ENCODE data around the gene URAD. TPM values are rescaled to one million over a fixed set of nuclear protein-coding genes. Genes with fewer than 3 reads are reported as not detected.
"Not testable (repeated sequence)": the region's sequence is repeated elsewhere in the genome, so short reads cannot be mapped to it uniquely, and the experiment has no call there.

The URAD gene
- polyA plus RNA-seq, 1 donor: 47.1 TPM

DNA sequence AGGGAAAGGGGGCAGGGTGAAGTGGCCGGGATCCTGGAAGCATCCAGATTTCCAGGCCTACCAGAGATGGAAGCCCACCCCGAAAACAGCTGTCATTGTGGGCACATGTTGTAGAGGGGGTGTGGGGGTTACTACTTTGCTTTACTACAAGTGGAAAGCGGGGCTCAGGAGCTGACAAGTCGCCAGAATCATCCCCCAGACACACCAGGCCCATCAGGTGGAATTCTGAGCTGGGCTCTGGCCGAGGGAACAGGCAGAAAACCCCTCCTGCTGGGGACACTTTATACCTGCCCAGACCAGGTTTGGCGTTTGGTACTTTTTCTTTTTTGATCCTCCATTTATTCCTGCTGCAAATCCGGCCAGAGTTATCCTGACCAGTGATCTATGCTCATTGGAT, 23.2 kb downstream of the URAD start:
- H3K36me3 ChIP-seq (ENCODE audit: control insufficient read depth, insufficient read depth, low read length): peaks cover 46% of the 10 kb centered on the region
- H3K4me1 ChIP-seq (ENCODE audit: control insufficient read depth, insufficient read depth, low read length): peaks cover 22% of the 10 kb centered on the region
- peak overlapping the region; percentile 98 for H3K27ac ChIP-seq (ENCODE audit: low read length)
- H3K27me3 ChIP-seq (ENCODE audit: control insufficient read depth, insufficient read depth, low read length): peaks cover 73% of the 10 kb centered on the region
- DNase-seq: peak in 1 of 2 donors; percentile 46
- peaks cover 7% of the 10 kb centered on the region for H3K9me3 ChIP-seq (ENCODE audit: control insufficient read depth, low read depth, low read length)
- H3K4me3 ChIP-seq (ENCODE audit: low read length): peak overlapping the region; percentile 87
- no CpG with 5 or more reads among the region's 7 CpGs for WGBS (ENCODE audit: insufficient coverage, low lambda C conversion rate)

DNA sequence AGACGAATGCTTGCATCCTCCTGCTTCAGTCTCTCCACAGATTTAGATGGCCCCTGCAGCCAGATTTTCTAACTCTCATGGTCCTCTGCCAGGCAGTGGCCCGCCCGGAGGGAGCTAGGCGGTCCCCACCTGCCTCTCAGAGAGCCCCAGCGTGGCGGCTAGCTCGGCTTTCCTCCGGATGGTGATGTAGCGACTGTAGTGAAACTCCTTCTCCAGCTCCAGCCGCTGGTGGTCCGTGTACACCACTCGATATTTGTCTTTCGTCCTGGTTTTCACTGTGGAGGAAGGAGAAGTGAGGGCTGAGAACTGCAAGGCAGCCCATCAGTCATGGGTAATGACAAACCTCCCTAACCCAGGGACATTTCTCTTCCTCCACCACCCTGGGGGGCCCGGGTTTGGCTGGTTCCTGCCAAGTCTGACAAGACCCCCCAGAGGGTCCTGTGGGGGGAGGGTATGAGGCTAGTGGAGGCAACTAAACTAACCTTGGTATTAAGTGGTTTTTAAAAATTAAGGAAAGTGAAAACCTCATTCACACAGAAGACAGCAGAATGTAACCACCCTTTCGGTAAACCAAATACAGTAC, 23.7 kb downstream of the URAD start:
- peak overlapping the region; percentile 98 for H3K27ac ChIP-seq (ENCODE audit: low read length)
- no CpG with 5 or more reads among the region's 15 CpGs for WGBS (ENCODE audit: insufficient coverage, low lambda C conversion rate)
- peaks cover 8% of the 10 kb centered on the region for H3K9me3 ChIP-seq (ENCODE audit: control insufficient read depth, low read depth, low read length)
- peaks cover 24% of the 10 kb centered on the region for H3K4me1 ChIP-seq (ENCODE audit: control insufficient read depth, insufficient read depth, low read length)
- H3K4me3 ChIP-seq (ENCODE audit: low read length): peak overlapping the region; percentile 87
- peaks cover 46% of the 10 kb centered on the region for H3K36me3 ChIP-seq (ENCODE audit: control insufficient read depth, insufficient read depth, low read length)
- H3K27me3 ChIP-seq (ENCODE audit: control insufficient read depth, insufficient read depth, low read length): peaks cover 73% of the 10 kb centered on the region
- DNase-seq: peak in 1 of 2 donors; percentile 48

DNA sequence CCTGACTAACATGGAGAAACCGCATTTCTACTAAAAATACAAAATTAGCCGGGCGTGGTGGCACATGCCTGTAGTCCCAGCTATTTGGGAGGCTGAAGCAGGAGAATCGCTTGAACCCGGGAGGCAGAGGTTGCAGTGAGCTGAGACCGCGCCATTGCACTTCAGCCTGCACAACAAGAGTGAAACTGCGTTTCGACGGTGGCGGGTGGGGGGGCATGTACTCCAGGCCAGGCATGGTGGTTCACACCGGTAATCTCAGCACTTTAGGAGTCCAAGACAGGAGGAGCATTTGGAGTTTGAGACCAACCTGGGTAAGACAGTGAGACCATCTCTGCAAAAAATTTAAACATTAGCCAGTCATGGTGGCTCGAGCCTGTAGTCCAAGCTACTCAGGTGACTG, 24.3 kb downstream of the URAD start:
- peaks cover 71% of the 10 kb centered on the region for H3K27me3 ChIP-seq (ENCODE audit: control insufficient read depth, insufficient read depth, low read length)
- DNase-seq: peak in 1 of 2 donors; percentile 67
- not testable (repeated sequence) for H3K9me3 ChIP-seq (ENCODE audit: control insufficient read depth, low read depth, low read length)
- peaks cover 30% of the 10 kb centered on the region for H3K4me1 ChIP-seq (ENCODE audit: control insufficient read depth, insufficient read depth, low read length)
- H3K36me3 ChIP-seq (ENCODE audit: control insufficient read depth, insufficient read depth, low read length): peaks cover 46% of the 10 kb centered on the region
- peak overlapping the region; percentile 87 for H3K4me3 ChIP-seq (ENCODE audit: low read length)
- no CpG with 5 or more reads among the region's 13 CpGs for WGBS (ENCODE audit: insufficient coverage, low lambda C conversion rate)
- peak overlapping the region; percentile 98 for H3K27ac ChIP-seq (ENCODE audit: low read length)

DNA sequence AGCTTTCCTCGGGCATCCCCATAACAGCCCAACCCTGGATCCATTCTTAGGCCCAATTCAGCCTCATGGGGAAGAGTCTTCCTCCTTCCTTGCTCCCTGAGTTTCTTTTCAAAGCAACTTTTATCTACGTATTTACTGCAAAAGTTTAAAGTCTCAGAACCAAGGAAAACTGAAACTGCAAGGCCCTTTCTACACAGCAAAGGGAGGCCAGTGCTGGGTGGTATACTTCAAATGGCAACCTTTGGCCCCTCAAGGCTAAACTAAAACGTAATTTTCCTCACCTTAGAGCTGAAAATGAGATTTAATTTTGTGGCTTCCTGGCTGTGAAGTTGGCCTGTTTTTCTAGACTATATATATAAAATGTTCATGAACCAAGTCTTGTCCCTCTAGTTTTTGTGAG, 25.0 kb downstream of the URAD start:
- no CpG with 5 or more reads among the region's 3 CpGs for WGBS (ENCODE audit: insufficient coverage, low lambda C conversion rate)
- Histone ChIP-seq H3K27me3 (ENCODE audit: control insufficient read depth, insufficient read depth, low read length) (peaks cover 72% of the 10 kb centered on the region), H3K27ac (ENCODE audit: low read length) (peak overlapping the region; percentile 98), H3K4me3 (ENCODE audit: low read length) (peak overlapping the region; percentile 87), H3K4me1 (ENCODE audit: control insufficient read depth, insufficient read depth, low read length) (peaks cover 37% of the 10 kb centered on the region), H3K9me3 (ENCODE audit: control insufficient read depth, low read depth, low read length) (peaks cover 8% of the 10 kb centered on the region), H3K36me3 (ENCODE audit: control insufficient read depth, insufficient read depth, low read length) (peaks cover 46% of the 10 kb centered on the region)
- peak in 1 of 2 donors; percentile 86 for DNase-seq

DNA sequence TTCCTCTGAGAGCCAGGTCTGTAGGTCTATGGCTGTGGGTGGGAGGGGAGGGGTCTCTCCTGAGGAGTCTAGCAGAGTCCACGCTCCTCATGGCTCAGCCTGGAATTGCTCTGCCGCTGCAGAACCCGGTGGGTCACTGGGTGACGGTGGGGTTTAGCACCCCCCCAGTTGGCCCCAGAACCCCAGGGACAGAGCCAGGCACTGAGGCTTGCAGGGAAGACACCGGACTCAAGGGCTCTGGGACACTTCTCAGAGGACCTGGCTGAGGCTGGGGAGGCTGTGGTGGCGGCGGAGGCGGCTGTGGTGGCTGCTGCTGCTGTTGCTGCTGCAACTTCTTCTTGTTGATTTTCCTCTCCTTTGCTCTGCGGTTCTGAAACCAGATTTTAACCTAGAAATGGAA, 25.5 kb downstream of the URAD start:
- Histone ChIP-seq H3K27ac (ENCODE audit: low read length) (peak overlapping the region; percentile 98), H3K4me3 (ENCODE audit: low read length) (peak overlapping the region; percentile 87), H3K4me1 (ENCODE audit: control insufficient read depth, insufficient read depth, low read length) (peaks cover 40% of the 10 kb centered on the region), H3K36me3 (ENCODE audit: control insufficient read depth, insufficient read depth, low read length) (peaks cover 46% of the 10 kb centered on the region), H3K27me3 (ENCODE audit: control insufficient read depth, insufficient read depth, low read length) (peaks cover 68% of the 10 kb centered on the region), H3K9me3 (ENCODE audit: control insufficient read depth, low read depth, low read length) (peaks cover 8% of the 10 kb centered on the region)
- WGBS (ENCODE audit: insufficient coverage, low lambda C conversion rate): no CpG with 5 or more reads among the region's 9 CpGs
- DNase-seq: no peak

DNA sequence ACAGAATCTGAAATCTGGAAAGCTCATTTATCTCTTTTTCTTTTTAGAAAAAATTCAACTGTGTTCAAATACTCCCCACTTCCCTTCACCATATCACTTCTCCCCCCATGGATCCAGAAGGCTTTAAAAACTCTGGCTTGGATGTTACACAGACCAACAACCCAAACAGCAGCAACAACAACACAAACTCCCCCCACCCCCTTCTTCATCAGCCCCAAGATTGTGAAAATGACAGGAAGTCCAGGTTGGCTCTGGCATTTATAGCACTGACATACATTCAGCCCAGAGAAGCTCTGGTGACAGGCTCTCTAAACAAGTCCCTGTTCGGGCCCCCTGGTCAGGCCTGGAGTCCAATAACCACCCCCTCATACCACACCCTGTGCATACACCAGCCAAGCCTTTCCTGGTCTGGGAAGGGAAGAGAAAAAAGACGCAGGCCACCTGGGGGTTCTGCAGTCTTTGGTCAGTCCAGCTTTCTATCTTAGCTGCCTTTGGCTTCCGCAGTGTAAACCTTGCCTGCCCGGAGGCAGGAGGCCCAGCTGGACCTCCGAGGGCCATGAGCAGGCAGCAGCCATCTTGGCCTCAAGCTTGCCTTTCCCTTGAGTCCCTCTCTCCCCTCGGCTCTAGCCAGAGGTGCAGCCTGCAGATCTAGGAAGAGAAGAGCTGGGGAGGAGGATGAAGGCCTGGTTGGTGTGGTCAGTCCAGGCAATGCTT, 26.2 kb downstream of the URAD start:
- peak; percentile 90 to 95 for DNase-seq
- peaks cover 45% of the 10 kb centered on the region for H3K4me1 ChIP-seq (ENCODE audit: control insufficient read depth, insufficient read depth, low read length)
- WGBS (ENCODE audit: insufficient coverage, low lambda C conversion rate): no CpG with 5 or more reads among the region's 6 CpGs
- H3K9me3 ChIP-seq (ENCODE audit: control insufficient read depth, low read depth, low read length): peaks cover 8% of the 10 kb centered on the region
- peak overlapping the region; percentile 87 for H3K4me3 ChIP-seq (ENCODE audit: low read length)
- peaks cover 65% of the 10 kb centered on the region for H3K27me3 ChIP-seq (ENCODE audit: control insufficient read depth, insufficient read depth, low read length)
- peaks cover 41% of the 10 kb centered on the region for H3K36me3 ChIP-seq (ENCODE audit: control insufficient read depth, insufficient read depth, low read length)
- peak overlapping the region; percentile 98 for H3K27ac ChIP-seq (ENCODE audit: low read length)

DNA sequence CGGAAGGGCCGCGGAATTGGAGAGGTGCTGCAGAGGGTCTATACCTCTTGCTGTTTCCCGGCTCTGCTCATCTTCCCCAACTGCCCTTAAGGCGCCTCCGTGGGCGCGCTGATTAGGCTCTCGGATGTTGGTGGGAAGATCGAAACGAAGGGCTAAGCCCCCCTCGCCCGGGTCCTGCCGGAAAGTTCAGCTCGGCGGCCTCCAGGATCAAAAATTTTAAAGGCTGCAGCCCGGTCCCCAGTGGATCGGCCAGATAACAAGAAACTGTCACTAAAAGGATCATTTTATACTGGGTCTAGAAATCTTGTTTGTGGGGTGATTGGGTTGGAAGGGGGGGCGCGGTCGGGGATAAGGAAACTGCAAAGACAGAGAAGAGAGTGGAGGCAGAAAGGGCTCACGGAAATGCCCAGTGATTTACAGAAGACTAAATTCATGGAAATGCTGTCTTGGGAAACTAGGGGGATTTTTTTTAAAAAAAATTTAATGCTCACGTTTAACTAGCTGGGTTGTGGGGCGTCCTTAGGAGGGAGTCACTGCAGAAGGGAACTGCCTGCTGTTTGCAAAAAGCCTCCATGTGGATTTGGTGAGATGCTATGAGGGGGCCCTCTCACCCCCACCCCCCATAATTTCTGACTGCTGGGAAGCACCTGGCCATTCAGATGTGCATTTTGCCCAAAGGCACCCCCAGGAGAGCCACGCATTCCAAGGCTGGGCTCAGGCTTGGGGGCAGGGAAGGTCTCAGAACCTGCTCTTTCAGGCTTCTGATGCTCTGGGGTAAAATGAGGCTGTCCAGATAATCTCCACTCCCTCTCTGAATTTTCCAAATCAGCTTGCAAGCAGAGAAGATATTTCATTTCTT, 27.0 kb downstream of the URAD start:
- peak in 1 of 2 donors; percentile 30 for DNase-seq
- Histone ChIP-seq H3K36me3 (ENCODE audit: control insufficient read depth, insufficient read depth, low read length) (peaks cover 37% of the 10 kb centered on the region), H3K27ac (ENCODE audit: low read length) (peak overlapping the region; percentile 98), H3K9me3 (ENCODE audit: control insufficient read depth, low read depth, low read length) (peaks cover 5% of the 10 kb centered on the region), H3K27me3 (ENCODE audit: control insufficient read depth, insufficient read depth, low read length) (peaks cover 58% of the 10 kb centered on the region), H3K4me1 (ENCODE audit: control insufficient read depth, insufficient read depth, low read length) (peaks cover 45% of the 10 kb centered on the region), H3K4me3 (ENCODE audit: low read length) (peak overlapping the region; percentile 29)
- 0% methylated on average over 2 of the region's 25 CpGs for WGBS (ENCODE audit: insufficient coverage, low lambda C conversion rate)

DNA sequence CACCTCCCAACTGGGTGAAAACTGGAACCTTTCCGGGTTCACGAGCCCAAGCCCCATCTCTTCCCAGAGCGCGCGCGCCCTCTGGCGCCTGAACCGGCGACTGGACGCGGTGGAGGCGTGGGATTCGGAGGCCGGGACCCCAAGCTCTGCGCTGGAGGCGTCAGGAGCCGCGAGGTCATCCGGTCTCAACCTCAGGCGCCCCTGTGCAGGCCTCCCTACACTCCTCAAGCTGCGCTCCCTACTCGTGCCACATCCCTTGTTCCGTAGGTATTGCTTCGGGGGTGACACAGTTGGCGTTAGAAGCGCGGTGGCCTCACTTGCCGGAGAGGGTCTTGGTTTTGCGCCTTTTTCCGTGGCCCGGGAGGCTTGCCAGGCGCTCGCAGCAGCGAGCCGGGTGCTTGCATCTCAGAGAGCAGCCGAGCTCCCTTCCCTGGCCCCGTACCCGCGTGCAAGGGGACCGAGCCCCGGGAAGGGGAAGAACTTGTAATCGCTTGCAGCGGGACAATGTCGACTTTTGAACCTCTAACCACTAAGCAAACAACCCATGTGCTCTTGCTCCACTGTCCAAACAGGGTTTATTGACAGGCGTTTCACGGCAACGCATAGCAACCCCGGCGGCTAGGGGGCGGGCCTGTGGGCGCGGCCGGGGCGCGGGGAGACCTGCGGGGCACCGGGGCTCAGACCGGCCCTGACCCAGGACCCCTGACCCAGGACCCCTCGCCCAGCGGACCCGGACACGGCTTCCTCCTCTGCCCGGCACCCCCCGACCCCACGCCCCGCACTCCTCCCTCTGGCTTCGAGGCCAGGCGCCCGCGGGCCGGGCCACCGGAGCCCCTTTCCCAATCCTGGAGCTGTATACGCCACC, 27.9 kb downstream of the URAD start:
- Histone ChIP-seq H3K27ac (ENCODE audit: low read length) (peak overlapping the region; percentile 98), H3K4me3 (ENCODE audit: low read length) (peak overlapping the region; percentile 42), H3K4me1 (ENCODE audit: control insufficient read depth, insufficient read depth, low read length) (peaks cover 47% of the 10 kb centered on the region), H3K9me3 (ENCODE audit: control insufficient read depth, low read depth, low read length) (peaks cover 5% of the 10 kb centered on the region), H3K27me3 (ENCODE audit: control insufficient read depth, insufficient read depth, low read length) (peaks cover 55% of the 10 kb centered on the region), H3K36me3 (ENCODE audit: control insufficient read depth, insufficient read depth, low read length) (peaks cover 33% of the 10 kb centered on the region)
- no CpG with 5 or more reads among the region's 73 CpGs for WGBS (ENCODE audit: insufficient coverage, low lambda C conversion rate)
- peak; percentile 93 to 97 for DNase-seq

DNA sequence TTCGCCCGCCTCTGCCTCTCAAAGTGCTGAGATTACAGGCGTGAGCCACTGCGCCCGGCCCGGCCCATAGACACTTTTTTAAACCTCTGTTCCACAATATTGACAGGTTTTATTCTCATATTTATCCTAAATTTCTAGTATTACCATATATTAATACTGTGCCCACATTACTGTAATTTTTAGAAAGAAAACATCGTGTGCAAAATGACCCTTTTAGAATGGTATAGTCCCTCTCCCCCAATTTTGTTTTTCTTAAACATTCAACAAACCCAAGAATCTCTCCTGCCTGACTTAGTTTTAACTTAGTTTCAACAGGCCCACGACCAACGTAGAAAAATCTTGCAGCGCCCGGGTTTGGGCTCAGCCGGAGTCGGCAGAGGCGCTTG, 28.5 kb downstream of the URAD start:
- H3K27ac ChIP-seq (ENCODE audit: low read length): peak overlapping the region; percentile 98
- WGBS (ENCODE audit: insufficient coverage, low lambda C conversion rate): no CpG with 5 or more reads among the region's 14 CpGs
- H3K9me3 ChIP-seq (ENCODE audit: control insufficient read depth, low read depth, low read length): peaks cover 5% of the 10 kb centered on the region
- peaks cover 28% of the 10 kb centered on the region for H3K36me3 ChIP-seq (ENCODE audit: control insufficient read depth, insufficient read depth, low read length)
- peaks cover 51% of the 10 kb centered on the region for H3K27me3 ChIP-seq (ENCODE audit: control insufficient read depth, insufficient read depth, low read length)
- peaks cover 49% of the 10 kb centered on the region for H3K4me1 ChIP-seq (ENCODE audit: control insufficient read depth, insufficient read depth, low read length)
- DNase-seq: no peak
- peak overlapping the region; percentile 42 for H3K4me3 ChIP-seq (ENCODE audit: low read length)
